Epithelial cell of esophagus (primary cell): ENCODE data around the gene SETD1A.

Experiments used
- DNase-seq: peaks from one replicate; pipeline ENCODE4 v3.0.0; 2010; ENCODE audit warnings: low read depth
- H3K4me3 ChIP-seq: 2 replicates; pipeline ENCODE4 v1.5.1; 2011; ENCODE audit warnings: mild to moderate bottlenecking, low read length, control low read depth
- CTCF ChIP-seq: IDR thresholded peaks from 2 replicates; pipeline ENCODE4 v1.5.1; 2011; ENCODE audit warnings: low read depth, mild to moderate bottlenecking, low read length, control low read depth, inconsistent platforms; ENCODE audit not compliant: insufficient read depth; ENCODE audit errors: missing control alignments

SETD1A gene

GRCh38 chr16:31033709-31034492 is 76.3 kb downstream of the SETD1A start:
- peak overlapping the region; percentile 96 for H3K4me3 ChIP-seq
- DNase-seq: peak; percentile 84
- no peak for TF ChIP-seq CTCF
